22Rv1 (cell line): ENCODE data around the gene SCGB1C1.

Experiments
- CTCF ChIP-seq: fragments of 450-650 bp; IDR thresholded peaks from 2 replicates; pipeline ENCODE4 v1.5.1; 2017; ENCODE audit warnings: mild to moderate bottlenecking
- ZFX ChIP-seq: fragments of 450-650 bp; IDR thresholded peaks from 2 replicates; pipeline ENCODE4 v1.6.1; 2017; ENCODE audit warnings: antibody characterized with exemption, borderline replicate concordance

GRCh38 chr11:203945-204586 is 11.2 kb downstream of the SCGB1C1 start:
- TF ChIP-seq CTCF: no peak
- TF ChIP-seq ZFX: no peak
